Kasumi-1 (cell line): Measurements from ENCODE around the gene ACTMAP.
"Not testable (repeated sequence)": the region's sequence is repeated elsewhere in the genome, so short reads cannot be mapped to it uniquely, and the experiment has no call there.

Experiments
- DNase-seq, 2 experiments: peaks; one replicate each; lab custom pipeline; 2025; lab: John Stamatoyannopoulos, UW

Gene ACTMAP

DNA sequence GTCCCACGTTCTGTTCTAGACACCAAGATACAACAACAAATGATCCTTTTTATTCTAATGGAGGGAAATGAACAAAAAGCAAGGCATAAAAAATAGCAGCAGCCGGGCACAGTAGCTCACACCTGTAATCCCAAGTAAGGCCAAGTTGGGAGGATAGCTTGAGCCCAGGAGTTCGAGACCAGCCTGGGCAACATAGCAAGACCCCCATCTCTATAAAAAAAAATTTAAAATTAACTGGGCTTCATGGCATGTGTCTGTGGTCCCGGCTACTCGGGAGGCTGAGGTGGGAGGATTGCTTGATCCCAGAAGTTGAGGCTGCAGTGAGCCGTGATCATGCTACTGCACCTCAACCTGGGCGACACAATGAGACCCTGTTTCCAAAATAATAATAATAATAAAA is 26.1 kb upstream of the ACTMAP start:
- no peak for DNase-seq

DNA sequence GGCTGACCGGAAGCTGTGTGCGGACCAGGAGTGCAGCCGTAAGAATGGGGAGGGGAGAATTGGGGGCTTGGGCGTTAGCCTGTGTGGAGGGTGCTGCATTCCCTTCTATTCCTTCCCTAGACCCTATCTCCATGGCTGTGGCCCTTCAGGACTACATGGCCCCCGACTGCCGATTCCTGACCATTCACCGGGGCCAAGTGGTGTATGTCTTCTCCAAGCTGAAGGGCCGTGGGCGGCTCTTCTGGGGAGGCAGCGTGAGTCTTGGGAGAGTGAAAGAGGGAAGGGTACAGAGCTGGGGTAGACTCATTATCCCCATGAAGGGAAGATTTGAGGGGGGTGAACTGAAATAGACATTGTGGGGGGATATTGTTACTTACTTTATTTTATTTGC is 25.4 kb upstream of the ACTMAP start:
- no peak for DNase-seq

DNA sequence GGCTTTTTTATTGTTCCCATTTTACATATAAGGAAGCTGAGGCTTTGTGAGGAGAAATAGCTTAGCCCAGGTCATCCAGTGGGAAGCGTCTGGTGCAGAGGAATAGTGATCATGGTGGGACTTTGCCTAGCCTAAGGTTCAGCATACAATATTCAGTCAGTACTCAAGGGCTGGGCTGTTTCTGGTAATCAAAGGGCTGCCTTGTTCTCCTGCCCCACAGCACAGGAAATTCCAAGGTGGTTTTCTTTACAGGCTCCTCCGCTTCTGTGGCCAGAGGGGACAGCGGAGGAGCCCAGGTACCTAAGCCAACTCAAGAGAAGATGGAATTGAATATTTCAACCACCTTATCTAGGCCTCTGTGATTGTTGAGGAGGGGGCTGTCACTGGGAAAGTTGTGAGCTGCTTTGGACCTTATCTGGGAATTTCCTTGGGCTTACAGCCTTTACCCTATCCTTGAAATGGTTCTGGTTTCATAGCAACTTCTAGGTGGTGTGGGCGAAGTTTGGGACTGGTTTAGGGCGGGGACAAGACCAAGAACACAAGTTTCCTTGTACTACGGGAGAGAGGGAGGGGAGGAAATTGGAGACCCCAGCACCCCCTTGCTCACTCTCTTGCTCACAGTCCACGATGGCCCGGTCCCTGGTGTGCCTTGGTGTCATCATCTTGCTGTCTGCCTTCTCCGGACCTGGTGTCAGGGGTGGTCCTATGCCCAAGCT is 24.8 kb upstream of the ACTMAP start, which contains the start of gene MIA:
MIA (plus strand) TSS at position 606 of the 716 bp plus-strand sequence; CDS start at position 628, 22 bp downstream.
- DNase-seq: no peak

DNA sequence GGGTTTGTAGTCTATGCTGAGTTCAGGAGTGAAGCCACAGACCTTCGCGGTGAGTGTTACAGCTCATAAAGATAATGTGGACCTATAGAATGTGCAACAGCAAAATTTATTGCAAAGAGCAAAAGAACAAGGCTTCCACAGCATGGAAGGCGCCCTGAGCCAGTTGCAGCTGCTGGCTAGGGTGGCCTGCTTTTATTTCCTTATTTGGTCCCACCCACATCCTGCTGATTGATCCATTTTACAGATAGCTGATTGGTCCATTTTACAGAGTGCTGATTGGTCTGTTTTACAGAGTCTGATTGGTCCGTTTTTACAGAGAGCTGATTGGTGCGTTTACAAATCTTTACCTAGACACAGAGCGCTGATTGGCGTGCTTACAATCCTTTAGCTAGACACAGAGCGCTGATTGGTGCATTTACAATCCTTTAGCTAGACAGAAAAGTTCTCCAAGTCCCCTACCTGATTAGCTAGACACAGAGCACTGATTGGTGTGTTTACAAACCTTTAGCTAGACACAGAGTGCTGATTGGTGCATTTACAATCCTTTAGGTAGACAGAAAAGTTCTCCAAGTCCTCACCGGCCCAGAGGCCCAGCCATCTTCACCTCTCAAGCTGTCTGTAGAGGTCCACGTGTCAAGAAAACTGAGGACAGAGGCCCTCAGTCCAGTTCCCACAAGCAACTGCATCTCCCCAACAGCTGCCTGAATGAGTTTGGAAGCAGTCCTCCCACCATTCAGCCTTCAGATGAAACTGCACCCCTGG is 21.0 kb upstream of the ACTMAP start:
- DNase-seq: peak; percentile 3 to 23

DNA sequence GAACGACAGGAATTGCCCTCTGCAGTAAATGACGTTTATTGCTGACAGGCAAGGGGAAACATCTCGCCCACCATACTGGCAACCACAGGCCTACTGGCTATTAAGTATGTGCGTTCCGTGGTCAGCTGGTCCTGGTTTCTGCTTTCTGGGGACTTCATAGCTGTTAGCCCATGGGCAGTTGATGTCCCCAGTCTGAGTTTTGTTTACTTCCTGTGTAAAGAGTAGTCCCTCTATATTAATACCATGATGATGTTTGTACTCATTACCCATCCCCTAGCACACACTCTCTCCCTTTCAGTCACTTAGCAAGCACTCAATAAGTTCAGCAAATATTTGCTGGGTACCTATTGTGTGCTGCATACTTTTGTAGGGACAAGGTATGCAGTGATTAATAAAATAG is 18.6 kb upstream of the ACTMAP start:
- no peak for DNase-seq

DNA sequence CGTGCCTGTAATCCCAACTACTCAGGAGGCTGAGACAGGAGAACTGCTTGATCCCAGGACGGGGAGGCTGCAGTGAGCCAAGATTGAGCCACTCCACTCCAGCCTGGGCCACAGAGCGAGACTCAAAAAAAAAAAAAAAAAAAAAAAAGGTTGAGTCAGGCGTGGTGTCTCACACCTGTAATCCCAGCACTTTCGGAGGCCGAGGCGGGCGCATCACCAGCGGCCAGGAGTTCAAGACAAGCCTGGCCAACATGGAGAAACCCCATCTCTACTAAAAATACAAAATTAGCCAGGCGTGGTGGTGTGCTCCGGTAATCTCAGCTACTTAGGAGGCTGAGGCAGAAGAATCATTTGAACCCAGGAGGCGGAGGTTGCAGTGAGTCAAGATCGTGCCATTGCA is 16.1 kb upstream of the ACTMAP start:
- not testable (repeated sequence) for DNase-seq

DNA sequence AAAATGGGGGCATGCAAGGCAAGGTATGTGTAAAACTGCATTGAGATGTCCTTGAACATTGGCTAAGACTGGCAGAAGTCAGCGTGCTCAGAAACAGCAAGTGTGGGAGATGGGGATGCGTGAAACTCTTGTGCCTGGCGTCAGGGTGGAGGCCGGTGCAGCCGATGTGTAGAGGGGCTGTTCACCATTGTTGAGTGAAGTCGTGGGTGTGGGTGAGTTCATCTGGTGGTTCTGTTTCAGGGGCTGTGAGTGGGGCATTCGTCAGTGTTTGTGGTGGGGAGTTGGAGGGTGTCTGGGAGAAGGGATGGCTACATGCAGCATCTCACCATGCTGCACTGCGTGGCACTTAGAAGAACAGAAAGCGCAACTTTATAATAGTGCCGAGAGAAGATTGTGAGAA is 13.7 kb upstream of the ACTMAP start:
- DNase-seq: no peak

DNA sequence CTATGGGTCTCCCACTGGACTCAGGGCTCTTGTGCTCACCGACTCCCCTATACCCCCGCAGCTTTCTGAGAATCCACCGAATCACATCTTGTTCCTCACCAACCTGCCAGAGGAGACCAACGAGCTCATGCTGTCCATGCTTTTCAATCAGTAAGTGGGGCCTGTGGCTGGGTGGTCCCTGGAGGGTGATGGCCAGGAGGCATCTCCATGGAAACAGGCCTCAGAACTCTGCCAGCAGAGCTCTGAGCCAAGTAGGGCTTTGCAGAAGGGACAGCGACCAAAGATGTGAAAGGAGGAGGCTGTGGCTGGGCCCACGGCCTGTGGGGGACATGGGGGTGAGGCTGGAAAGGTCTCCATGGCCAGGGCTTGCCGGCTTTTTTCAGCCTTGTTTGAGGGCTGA is 13.2 kb upstream of the ACTMAP start:
- no peak for DNase-seq

DNA sequence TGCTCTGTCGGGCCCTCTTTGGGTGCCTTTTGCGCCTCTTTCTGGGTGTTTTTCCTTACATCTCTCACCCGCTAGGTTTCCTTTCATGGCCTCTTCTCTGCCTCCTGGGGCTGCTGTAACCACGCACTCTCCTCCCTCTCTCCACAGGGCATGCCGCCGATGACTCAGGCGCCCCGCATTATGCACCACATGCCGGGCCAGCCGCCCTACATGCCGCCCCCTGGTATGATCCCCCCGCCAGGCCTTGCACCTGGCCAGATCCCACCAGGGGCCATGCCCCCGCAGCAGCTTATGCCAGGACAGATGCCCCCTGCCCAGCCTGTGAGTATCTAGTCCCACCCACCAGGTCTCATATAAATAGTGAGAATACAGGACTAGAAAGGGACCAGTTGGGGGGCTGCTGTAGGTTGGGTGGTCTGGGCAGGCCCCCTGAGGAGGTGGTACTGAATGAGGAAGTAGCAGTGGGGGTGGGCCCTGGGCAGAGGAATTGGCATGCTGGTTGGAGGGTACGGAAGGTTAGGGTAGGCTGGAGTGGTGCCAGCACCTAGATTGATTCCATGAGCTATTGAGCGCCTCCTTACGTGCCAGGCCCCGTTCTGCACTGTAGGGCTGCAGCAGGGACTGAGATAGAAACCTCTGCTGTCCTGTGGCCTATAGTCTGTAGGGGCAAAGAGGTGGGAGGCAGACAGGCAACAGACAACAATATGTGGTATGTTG is 12.6 kb upstream of the ACTMAP start:
- DNase-seq: no peak

DNA sequence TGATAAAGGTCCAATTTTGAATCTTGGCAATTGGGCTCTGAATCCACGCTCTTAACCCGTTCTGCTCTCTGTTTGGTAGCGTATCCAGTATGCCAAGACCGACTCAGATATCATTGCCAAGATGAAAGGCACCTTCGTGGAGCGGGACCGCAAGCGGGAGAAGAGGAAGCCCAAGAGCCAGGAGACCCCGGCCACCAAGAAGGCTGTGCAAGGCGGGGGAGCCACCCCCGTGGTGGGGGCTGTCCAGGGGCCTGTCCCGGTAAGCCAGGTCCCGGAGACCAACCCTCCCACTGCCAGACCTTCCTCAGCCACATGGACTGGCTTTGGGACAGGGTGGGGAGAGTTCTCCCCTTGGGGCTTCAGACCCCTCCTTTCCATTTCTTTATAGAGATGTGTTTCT is 9.1 kb upstream of the ACTMAP start:
- DNase-seq: no peak

DNA sequence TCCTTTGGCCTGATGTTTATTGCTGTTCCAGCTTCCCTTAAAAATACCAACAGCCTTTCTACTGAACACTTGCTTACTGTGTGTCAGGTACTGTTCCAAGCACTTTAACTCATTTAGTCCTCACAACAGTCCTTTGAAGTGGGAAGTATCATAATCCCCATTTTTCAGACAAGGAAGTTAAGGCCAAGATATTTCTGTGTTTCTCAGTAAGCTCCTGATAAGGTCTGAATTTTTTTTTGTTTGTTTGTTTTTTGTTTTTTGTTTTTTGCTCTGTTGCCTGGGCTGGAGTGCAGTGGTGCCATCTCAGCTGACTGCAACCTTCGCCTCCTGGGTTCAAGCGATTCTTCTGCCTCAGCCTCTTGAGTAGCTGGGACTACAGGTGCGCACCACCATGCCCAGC is 8.2 kb upstream of the ACTMAP start:
- no peak for DNase-seq

DNA sequence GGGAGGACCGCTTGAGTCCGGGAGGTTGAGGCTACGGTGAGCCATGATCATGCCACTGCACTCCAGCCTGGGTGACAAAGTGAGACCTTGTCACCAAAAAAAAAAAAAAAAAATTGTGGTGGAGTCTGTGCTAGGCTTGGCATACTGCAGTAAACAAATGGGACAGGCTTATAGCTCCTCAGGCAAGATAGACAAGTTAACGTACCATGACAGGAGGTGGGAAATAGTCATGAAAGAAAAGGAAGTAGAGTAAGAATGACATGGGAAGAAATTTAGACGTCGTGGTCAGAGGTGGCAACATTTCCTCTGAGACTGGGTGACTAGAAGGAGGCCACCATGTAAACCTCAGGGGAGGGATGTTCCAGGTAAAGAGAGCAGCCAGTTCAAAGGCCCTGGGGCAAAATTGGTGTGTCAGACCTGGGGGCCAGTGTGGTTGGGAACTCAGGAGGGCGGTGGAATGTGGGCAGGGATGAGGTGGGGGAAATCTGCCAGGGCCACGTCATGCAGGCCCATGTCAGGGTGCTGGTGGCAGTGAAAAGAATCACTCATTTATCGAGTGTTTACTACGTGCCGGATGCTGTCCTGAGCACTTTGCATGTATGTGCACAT is 6.3 kb upstream of the ACTMAP start:
- DNase-seq: no peak

DNA sequence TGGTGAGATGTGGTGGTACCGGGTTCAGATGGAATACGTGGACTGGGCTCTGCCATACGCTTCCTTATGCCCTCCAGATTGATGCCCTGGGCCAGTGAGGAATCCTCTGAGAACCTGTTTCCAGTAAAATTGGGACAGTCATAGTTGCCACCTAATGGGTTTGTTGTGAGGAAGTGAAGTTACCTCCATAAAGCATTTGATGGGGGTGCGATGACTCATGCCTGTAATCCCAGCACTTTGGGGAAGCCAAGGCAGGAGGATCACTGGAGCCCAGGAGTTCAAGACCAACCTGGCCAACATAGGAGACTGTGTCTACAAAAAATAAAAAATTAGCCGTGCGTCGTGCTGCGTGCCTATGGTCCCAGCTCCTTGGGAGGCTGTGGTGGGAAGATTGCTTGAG is 5.5 kb upstream of the ACTMAP start:
- no peak for DNase-seq

DNA sequence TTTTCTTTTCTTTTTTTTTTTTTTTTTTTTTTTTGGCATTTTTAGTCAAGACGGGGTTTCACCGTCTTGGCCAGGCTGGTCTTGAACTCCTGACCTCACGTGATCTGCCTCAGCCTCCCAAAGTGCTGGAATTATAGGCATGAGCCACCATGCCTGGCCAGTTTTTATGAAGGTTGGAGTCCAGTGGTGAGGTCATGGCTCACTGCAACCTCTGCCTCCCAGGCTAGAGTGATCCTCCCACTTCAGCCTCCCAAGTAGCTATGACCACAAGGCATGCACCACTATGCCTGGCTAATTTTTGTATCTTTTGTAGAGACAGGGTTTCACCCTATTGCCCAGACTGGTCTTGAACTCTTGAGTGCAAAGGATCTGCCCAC is 5.0 kb upstream of the ACTMAP start:
- DNase-seq: no peak

DNA sequence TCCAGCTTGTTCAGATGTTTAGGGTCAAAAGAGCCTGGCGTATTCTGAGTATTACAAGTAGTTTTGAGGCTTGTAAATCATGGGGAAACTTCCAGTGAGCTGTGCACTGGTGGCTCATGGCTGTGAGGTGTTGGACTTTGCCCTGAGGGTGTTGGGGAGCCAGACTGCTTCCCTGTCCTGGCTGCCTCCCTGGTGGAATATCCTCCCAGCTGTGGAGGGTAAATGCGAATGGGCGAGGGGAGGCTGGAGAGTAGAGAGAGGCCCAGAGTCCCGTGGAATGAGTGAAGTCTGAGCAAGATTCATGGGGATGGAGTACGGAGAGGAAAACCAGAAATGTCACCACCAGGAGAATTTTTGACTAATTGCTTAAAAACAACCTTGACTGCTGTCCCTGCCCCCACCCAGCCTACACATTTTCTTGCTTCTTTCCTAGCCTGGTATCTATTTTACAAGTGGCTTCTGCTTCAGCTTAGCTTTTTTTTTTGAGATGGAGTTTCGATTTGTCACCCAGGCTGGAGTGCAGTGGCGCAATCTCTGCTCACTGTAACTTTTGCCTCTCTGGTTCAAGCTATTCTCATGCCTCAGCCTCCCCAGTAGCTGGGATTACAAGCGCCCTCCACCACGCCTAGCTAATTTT is 4.5 kb upstream of the ACTMAP start:
- no peak for DNase-seq

DNA sequence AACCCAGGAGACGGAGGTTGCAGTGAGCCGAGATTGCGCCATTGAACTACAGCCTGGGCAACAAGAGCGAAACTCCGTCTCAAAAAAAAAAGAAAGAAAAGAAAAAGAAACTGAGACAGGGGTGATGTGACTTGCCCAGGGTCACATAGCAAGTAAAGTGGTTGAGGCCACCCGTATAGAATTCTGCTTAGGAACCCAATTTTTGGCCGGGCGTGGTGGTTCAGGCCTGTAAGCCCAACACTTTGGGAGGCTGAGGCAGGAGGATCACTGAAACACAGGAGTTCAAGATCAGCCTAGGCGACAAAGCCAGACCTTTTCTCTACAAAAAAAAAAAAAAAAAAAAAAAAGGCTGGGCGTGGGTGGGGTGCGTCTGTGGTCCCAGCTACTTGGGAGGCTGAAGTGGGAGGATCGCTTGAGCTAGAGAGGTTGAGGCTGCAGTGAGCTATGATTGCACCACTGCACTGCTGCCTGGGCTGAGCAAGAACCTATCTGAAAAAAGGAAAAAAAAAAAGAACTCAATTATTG is 2.0 kb upstream of the ACTMAP start:
- DNase-seq: no peak

DNA sequence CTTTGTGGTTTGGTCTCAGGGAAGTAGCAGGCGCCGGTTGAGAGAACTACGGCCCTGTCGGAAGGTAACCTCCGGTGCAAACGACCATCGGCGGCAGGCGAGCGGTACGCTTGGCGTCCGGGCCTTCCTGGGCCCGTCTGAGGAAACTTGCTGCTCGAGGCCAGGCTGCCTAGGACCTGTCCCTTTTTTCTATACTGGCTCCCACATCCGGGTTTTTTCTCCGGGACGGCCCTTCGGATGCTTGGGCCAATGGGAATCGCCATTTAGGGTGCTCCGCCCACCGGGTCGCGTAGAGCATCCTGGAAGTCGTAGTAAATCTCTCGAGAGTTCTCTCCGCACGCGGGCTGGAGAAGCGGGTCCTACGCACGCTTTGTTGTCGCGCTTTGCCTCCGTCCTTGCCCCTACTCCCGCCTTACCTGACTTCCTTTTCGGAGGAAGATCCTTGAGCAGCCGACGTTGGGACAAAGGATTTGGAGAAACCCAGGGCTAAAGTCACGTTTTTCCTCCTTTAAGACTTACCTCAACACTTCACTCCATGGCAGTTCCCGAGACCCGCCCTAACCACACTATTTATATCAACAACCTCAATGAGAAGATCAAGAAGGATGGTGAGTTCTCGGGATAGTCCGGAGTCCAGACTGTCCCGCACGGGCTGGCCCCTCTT is 729 bp upstream of the ACTMAP start, which contains the start of gene SNRPA:
SNRPA (plus strand) TSS at position 330 of the 664 bp plus-strand sequence; CDS start at position 536, 206 bp downstream.
- DNase-seq: peak; percentile 96 to 97

DNA sequence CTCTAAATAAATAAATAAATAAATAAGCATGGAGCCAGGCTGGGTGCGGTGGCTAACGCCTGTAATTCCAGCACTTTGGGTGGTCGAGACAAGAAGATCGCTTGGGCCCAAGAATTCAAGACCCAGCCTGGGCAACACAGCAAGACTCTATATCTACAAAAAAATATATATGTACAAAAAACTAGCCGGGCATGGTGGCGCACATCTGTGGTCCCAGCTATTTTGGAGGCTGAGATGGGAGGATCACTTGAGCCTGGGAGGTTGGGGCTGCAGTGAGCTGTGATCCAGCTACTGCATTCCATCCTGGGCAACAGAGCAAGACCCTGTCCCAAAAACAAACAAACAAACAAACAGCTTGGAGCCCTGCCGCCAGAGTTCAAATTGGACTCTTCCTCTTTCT is 2.7 kb downstream of the ACTMAP start:
- no peak for DNase-seq

DNA sequence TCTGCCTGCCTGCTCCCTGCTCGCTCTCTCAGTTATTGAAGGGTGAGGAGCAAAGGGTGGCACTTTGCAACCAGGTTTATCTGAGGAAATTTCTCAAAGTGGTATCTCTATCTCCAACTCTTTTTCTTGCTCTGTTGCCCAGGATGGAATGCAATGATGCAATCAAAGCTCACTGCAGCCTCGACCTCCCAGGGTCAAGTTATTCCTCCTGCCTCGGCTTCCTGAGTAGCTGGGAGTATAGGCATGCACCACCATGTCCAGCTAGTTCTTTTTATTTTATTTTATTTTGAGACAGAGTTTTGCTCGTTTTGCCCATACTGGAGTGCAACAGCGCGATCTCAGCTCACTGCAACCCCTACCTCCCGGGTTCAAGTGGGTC is 4.9 kb downstream of the ACTMAP start:
- DNase-seq: no peak

DNA sequence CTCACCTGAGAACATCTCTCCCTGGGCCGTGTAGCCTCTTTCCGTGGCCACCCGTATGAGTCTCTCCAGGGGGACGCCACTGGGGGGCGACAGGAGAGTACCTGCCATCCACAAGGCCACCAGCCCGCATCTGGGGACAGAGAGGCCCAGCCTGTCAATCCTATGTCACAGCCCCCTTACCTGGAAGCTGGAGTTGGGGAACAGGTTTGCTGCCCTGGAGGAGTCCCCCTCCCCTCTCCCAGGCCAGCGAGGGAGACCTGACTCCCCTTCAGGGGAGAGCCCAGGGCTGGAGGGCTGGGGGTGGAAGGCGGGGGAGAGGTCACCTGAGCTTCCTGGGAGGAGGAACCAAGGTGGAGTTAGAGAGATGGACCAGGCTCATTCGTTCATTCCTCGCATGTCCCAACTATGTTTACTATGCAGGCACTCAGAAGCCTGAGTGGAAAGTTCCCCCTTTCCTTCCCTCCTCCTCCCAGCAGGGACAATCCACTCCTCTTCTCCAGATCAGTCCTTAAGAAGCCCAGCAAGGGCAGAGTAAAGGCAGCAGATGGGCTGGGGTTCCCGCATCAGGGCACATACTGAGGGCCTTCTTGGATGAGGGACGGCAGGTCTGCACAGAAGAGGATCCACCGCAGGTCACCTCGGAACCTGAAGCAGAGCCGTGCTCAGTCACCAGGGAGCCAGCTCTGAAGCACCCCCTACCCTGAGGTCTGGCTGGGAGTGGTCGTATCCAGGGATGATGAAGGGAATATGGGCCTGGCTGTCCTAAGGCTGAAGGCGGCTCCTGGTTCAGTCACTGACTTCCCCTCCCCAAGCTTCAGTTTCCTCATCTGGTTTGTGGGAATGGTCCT is 5.5 kb downstream of the ACTMAP start:
- DNase-seq: no peak
